Measurements from ENCODE around the gene PTPRK. TPM values are rescaled to one million over a fixed set of nuclear protein-coding genes. Genes with fewer than 3 reads are reported as not detected.

Gene PTPRK
- total and polyA plus RNA-seq, 2 of the 8 experiments (the other 6 are each of a cell fraction or from before 2014, with no cell fraction given): 11.4 to 47.3 TPM

- TF ChIP-seq RNF2 (IDR thresholded peaks at IDR 0.05; ENCODE audit: borderline replicate concordance, low read depth, low read length, missing control alignments, poor library complexity, severe bottlenecking) (no peak), POLR2A (IDR thresholded peaks at IDR 0.05; ENCODE audit: control extremely low read depth in 1 of 2, low read depth in 2 of 2, low read length in 2 of 2) (no peak), RFX5 (IDR thresholded peaks at IDR 0.05; ENCODE audit: borderline replicate concordance, low read depth, low read length) (no peak), SIX5 (IDR thresholded peaks at IDR 0.05; ENCODE audit: low read depth, low read length) (no peak)
- TF ChIP-seq, protein P1, sequence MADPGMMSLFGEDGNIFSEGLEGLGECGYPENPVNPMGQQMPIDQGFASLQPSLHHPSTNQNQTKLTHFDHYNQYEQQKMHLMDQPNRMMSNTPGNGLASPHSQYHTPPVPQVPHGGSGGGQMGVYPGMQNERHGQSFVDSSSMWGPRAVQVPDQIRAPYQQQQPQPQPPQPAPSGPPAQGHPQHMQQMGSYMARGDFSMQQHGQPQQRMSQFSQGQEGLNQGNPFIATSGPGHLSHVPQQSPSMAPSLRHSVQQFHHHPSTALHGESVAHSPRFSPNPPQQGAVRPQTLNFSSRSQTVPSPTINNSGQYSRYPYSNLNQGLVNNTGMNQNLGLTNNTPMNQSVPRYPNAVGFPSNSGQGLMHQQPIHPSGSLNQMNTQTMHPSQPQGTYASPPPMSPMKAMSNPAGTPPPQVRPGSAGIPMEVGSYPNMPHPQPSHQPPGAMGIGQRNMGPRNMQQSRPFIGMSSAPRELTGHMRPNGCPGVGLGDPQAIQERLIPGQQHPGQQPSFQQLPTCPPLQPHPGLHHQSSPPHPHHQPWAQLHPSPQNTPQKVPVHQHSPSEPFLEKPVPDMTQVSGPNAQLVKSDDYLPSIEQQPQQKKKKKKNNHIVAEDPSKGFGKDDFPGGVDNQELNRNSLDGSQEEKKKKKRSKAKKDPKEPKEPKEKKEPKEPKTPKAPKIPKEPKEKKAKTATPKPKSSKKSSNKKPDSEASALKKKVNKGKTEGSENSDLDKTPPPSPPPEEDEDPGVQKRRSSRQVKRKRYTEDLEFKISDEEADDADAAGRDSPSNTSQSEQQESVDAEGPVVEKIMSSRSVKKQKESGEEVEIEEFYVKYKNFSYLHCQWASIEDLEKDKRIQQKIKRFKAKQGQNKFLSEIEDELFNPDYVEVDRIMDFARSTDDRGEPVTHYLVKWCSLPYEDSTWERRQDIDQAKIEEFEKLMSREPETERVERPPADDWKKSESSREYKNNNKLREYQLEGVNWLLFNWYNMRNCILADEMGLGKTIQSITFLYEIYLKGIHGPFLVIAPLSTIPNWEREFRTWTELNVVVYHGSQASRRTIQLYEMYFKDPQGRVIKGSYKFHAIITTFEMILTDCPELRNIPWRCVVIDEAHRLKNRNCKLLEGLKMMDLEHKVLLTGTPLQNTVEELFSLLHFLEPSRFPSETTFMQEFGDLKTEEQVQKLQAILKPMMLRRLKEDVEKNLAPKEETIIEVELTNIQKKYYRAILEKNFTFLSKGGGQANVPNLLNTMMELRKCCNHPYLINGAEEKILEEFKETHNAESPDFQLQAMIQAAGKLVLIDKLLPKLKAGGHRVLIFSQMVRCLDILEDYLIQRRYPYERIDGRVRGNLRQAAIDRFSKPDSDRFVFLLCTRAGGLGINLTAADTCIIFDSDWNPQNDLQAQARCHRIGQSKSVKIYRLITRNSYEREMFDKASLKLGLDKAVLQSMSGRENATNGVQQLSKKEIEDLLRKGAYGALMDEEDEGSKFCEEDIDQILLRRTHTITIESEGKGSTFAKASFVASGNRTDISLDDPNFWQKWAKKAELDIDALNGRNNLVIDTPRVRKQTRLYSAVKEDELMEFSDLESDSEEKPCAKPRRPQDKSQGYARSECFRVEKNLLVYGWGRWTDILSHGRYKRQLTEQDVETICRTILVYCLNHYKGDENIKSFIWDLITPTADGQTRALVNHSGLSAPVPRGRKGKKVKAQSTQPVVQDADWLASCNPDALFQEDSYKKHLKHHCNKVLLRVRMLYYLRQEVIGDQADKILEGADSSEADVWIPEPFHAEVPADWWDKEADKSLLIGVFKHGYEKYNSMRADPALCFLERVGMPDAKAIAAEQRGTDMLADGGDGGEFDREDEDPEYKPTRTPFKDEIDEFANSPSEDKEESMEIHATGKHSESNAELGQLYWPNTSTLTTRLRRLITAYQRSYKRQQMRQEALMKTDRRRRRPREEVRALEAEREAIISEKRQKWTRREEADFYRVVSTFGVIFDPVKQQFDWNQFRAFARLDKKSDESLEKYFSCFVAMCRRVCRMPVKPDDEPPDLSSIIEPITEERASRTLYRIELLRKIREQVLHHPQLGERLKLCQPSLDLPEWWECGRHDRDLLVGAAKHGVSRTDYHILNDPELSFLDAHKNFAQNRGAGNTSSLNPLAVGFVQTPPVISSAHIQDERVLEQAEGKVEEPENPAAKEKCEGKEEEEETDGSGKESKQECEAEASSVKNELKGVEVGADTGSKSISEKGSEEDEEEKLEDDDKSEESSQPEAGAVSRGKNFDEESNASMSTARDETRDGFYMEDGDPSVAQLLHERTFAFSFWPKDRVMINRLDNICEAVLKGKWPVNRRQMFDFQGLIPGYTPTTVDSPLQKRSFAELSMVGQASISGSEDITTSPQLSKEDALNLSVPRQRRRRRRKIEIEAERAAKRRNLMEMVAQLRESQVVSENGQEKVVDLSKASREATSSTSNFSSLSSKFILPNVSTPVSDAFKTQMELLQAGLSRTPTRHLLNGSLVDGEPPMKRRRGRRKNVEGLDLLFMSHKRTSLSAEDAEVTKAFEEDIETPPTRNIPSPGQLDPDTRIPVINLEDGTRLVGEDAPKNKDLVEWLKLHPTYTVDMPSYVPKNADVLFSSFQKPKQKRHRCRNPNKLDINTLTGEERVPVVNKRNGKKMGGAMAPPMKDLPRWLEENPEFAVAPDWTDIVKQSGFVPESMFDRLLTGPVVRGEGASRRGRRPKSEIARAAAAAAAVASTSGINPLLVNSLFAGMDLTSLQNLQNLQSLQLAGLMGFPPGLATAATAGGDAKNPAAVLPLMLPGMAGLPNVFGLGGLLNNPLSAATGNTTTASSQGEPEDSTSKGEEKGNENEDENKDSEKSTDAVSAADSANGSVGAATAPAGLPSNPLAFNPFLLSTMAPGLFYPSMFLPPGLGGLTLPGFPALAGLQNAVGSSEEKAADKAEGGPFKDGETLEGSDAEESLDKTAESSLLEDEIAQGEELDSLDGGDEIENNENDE (IDR thresholded peaks at IDR 0.05; ENCODE audit: insufficient replicate concordance, low read length): no peak
These were observed 441.4 kb downstream of the PTPRK start (continued) for GRCh38 chr6:128079021-128079420.
